Neural crest cell (in vitro differentiated cells): ENCODE measurements around the gene LIPC. TPM values are rescaled to one million over a fixed set of nuclear protein-coding genes. Genes with fewer than 3 reads are reported as not detected.

Source experiments
- DNase-seq: peaks from one replicate; pipeline ENCODE4 v3.0.0; 2021; ENCODE audit warnings: low read depth, mixed read lengths, low spot score
- H3K27ac Mint-ChIP-seq: one replicate; pipeline ENCODE4 v1.8.0; 2021; ENCODE audit warnings: mild to moderate bottlenecking, mixed read lengths; ENCODE audit not compliant: unreplicated experiment
- H3K27me3 Mint-ChIP-seq: 2 replicates; pipeline ENCODE4 v1.8.0; 2021; ENCODE audit warnings: low read depth, mild to moderate bottlenecking, mixed read lengths
- H3K36me3 Mint-ChIP-seq: 2 replicates; pipeline ENCODE4 v1.8.0; 2021; ENCODE audit warnings: low read depth, mild to moderate bottlenecking, mixed read lengths
- H3K4me1 Mint-ChIP-seq: 2 replicates; pipeline ENCODE4 v1.8.0; 2021; ENCODE audit warnings: mixed read lengths
- H3K4me3 Mint-ChIP-seq: one replicate; pipeline ENCODE4 v1.8.0; 2021; ENCODE audit warnings: mild to moderate bottlenecking, mixed read lengths
- H3K9me3 Mint-ChIP-seq: 2 replicates; pipeline ENCODE4 v1.8.0; 2021; ENCODE audit warnings: mixed read lengths
- total RNA-seq: library from RNA; stranded (reverse); gene quantifications from 2 replicates; pipeline ENCODE4 v1.2.1, GENCODE V29; 2021
- TF ChIP-seq, protein P1 (sequence below): fragments of 200-600 bp; sonication (generic); conservative IDR thresholded peaks from 2 replicates; pipeline ENCODE4 v1.5.0; 2021; ENCODE audit warnings: antibody characterized with exemption, mild to moderate bottlenecking

The LIPC gene
- total RNA-seq, 1 donor from 2014 or later, result not detected

DNA sequence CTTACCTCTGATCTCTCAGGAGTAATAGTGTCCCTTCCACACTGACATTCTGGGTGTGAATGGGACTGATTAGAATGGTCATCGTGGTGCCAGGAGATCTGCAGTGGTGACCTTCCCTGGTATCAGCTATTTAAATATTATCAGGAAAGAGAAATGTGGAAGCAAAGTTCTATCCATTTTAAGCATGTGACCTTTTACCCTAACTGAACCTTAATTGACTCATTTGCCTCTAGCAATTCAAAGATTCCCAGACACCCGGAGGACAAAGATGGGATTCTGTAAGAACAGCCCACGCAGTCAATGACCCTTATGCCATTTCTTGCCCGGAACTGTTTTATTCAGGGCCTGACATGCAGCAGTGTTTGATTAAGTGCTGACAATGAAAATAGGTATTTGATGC lies 10.3 kb downstream of the LIPC start:
- Mint-ChIP-seq H3K9me3 (no peaks in the 10 kb centered on the region), H3K4me3 (no peak overlapping the region), H3K4me1 (peaks cover 51% of the 10 kb centered on the region), H3K27me3 (no peaks in the 10 kb centered on the region), H3K27ac (no peak overlapping the region), H3K36me3 (no peaks in the 10 kb centered on the region)
- DNase-seq, result no peak
- TF ChIP-seq, protein P1, sequence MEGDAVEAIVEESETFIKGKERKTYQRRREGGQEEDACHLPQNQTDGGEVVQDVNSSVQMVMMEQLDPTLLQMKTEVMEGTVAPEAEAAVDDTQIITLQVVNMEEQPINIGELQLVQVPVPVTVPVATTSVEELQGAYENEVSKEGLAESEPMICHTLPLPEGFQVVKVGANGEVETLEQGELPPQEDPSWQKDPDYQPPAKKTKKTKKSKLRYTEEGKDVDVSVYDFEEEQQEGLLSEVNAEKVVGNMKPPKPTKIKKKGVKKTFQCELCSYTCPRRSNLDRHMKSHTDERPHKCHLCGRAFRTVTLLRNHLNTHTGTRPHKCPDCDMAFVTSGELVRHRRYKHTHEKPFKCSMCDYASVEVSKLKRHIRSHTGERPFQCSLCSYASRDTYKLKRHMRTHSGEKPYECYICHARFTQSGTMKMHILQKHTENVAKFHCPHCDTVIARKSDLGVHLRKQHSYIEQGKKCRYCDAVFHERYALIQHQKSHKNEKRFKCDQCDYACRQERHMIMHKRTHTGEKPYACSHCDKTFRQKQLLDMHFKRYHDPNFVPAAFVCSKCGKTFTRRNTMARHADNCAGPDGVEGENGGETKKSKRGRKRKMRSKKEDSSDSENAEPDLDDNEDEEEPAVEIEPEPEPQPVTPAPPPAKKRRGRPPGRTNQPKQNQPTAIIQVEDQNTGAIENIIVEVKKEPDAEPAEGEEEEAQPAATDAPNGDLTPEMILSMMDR, result no peak

DNA sequence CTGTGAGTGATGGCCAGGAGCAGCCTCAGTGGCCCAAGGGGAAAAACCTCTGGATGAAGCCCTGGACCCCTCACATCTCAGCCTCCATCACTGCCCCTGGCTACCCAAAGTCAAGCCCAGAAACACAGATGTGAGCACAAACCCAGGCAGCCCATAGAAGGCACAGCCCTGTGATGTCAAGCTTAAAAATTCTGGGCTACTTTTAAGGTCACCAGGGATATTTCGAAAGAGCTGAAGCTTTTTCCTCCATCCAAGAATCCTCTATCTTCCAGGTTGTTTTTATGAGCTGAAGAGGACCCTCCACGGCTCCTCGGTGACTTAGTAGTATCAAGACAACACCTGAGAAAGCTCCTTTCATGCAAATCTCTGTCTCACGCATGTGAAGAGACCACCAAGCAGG lies 11.5 kb downstream of the LIPC start:
- Mint-ChIP-seq H3K4me1 (peaks cover 51% of the 10 kb centered on the region), H3K9me3 (no peaks in the 10 kb centered on the region), H3K27ac (peak overlapping the region; percentile 35), H3K4me3 (no peak overlapping the region), H3K36me3 (no peaks in the 10 kb centered on the region), H3K27me3 (no peaks in the 10 kb centered on the region)
- no peak for DNase-seq
- TF ChIP-seq, protein P1, result no peak

DNA sequence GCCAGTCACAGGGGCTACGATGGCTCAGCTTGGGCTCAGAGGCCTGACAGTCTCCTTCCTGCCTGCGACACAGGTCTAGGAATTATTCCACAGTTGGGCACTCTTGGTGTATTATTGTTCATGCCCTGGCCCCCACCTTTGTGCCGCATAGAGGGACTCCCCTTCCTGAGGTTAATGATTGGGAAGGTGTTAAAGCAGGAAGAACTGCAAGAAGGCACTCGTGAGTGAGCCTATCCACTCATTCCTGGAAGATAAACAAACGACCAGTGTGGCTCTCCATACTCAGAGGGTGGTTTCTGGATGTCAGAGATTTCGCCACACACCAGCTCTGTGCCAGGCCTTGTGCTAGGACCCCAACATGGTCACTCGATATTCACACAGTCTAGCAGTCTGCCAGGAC lies 12.3 kb downstream of the LIPC start:
- Mint-ChIP-seq H3K36me3 (no peaks in the 10 kb centered on the region), H3K9me3 (no peaks in the 10 kb centered on the region), H3K4me3 (no peak overlapping the region), H3K4me1 (peaks cover 47% of the 10 kb centered on the region), H3K27ac (peak overlapping the region; percentile 35), H3K27me3 (no peaks in the 10 kb centered on the region)
- TF ChIP-seq, protein P1, result no peak
- DNase-seq, result no peak

DNA sequence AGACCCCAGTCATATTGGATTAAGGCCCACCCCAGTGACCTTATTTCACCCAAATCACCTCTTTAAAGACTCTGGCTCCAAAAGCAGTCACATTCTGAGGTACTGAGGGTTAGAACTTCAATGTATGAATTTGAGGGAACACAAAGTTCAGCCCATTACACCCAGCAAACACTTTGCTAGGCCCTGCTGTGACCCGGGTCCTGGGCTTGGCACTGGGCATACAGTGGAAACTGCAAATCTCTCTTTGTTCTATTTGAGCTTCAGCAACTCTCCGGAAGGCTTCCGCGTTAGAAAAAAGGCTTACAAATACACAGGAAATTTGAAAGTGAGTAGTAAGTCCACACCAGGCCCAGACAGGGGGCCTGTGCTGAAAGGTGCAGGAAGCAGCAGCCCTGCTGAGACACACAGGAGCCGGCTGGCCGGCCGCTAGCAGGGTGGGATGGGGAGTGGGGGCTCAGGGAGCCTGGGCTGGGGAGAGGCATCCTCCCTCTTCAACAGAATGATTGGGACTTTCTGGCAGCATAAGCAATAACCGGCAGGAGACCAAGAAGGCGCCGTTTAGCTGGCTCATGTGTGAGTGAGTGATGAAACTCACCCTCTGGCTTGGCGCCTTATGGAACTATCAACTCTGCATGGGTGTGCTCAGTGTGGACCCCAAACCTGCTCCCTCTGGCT lies 13.0 kb downstream of the LIPC start:
- TF ChIP-seq, protein P1, result no peak
- Mint-ChIP-seq H3K4me3 (no peak overlapping the region), H3K9me3 (no peaks in the 10 kb centered on the region), H3K36me3 (no peaks in the 10 kb centered on the region), H3K4me1 (peaks cover 43% of the 10 kb centered on the region), H3K27ac (no peak overlapping the region), H3K27me3 (no peaks in the 10 kb centered on the region)
- DNase-seq, result no peak

DNA sequence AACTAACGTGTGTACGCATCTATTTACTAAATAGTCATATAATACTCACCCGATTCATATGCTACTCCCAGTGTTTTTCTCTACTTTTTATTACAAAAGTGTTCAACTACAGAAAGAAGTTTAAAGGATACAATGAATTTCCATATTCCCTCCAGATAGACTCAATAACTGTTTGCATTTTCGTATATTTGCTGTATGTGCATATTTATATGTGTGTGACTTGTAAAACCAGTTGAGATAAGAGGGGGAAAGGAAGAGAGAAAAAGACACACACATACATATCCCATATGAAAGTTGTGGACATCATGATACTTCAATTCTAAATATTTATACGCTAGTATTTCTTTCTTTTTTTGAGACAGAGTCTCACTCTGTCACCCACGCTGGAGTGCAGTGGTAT lies 14.1 kb downstream of the LIPC start:
- Mint-ChIP-seq H3K9me3 (no peaks in the 10 kb centered on the region), H3K27me3 (no peaks in the 10 kb centered on the region), H3K4me1 (peaks cover 33% of the 10 kb centered on the region), H3K27ac (no peak overlapping the region), H3K36me3 (no peaks in the 10 kb centered on the region), H3K4me3 (no peak overlapping the region)
- no peak for DNase-seq
- TF ChIP-seq, protein P1, result no peak
